Activated CD4-positive, alpha-beta T cell treated with anti-CD3 and anti-CD28 coated beads, Interleukin-10, Interleukin-2, amounts not matched to agents 100 ng/mL and 50 ng/mL, durations not matched to agents 16 hours and 8 hours (primary cell): ENCODE data around the gene TBCB.
"Not testable (repeated sequence)": the region's sequence is repeated elsewhere in the genome, so short reads cannot be mapped to it uniquely, and the experiment has no call there.

ENCODE experiments used
- DNase-seq: peaks from one replicate; pipeline ENCODE4 v3.0.0-alpha.2; 2020

The TBCB gene

DNA sequence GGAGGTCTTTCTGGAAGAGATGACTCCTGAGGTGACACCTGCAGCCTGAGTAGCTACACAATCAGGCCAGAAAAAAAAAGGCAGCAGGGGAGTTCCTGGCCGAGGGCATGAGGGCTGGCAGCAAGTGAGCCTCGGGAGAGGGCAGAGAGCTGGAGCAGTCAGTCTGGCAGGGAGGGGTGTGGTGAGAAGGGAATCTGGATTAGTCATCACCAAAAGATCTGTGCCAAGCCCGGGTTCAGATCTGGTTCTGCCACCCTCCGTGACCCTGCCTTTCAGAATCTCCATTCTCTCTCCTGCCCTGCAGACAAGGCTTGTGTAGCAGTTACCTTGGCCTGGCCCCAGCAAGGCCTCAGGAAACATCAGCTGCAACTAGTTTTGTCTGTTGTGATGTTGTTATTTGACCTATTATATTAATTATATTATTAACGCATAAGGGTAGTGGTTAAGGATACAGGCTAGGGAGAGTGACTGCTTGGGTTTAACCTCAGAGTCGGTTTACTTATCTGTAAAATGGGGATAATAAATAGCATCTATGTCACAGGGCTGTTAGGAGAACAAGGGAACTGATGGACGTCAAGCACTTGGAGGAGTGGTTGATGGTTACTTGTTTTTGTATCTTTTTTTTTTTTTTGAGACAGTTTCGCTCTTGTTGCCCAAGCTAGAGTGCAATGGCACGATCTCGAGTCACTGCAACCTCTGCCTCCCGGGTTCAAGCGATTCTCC is 21.9 kb downstream of the TBCB start:
- peak; percentile 53 for DNase-seq

GRCh38 chr19:36139120-36139472 is 23.8 kb downstream of the TBCB start:
- DNase-seq: no peak

GRCh38 chr19:36139473-36140303 is 24.4 kb downstream of the TBCB start, which contains the start of gene CAPNS1:
Gene CAPNS1, plus strand, starts transcription at chr19:36140066. Its CDS starts 946 bp downstream, at chr19:36141012.
- DNase-seq: peak; percentile 98

DNA sequence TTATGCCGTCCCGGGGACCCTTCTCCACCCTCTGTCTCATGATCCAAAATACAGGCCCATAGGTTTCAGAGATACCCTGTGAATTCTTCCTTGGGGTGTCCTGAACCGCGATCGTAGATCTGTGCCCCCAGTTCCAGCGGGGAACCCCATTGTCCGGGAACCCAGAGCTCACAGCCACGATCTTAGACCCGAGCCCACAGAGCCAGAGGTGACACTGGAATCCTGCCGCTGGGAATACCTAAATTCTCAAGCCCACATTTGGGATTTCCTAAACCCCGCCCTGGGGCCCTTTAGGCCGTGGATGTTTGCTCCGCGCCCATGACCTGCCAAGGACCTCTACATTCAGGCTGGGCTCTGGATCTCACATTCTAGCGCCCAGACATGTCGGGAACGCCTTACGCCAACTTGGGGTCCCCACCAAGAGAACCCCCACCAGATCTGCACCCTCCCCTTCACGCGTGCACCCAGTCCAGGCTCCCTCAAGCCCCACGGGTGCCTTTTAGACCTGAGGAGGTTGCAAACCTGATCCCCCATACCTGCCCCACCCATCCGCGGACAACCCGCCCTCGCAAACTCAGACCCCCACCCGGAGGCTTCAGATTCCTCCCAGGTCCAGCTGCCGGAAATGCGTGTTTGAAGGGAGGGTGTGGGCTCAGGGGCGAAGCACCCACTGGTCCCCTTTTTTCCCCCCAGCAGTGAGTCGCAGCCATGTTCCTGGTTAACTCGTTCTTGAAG is 25.2 kb downstream of the TBCB start:
- DNase-seq: peak; percentile 72

DNA sequence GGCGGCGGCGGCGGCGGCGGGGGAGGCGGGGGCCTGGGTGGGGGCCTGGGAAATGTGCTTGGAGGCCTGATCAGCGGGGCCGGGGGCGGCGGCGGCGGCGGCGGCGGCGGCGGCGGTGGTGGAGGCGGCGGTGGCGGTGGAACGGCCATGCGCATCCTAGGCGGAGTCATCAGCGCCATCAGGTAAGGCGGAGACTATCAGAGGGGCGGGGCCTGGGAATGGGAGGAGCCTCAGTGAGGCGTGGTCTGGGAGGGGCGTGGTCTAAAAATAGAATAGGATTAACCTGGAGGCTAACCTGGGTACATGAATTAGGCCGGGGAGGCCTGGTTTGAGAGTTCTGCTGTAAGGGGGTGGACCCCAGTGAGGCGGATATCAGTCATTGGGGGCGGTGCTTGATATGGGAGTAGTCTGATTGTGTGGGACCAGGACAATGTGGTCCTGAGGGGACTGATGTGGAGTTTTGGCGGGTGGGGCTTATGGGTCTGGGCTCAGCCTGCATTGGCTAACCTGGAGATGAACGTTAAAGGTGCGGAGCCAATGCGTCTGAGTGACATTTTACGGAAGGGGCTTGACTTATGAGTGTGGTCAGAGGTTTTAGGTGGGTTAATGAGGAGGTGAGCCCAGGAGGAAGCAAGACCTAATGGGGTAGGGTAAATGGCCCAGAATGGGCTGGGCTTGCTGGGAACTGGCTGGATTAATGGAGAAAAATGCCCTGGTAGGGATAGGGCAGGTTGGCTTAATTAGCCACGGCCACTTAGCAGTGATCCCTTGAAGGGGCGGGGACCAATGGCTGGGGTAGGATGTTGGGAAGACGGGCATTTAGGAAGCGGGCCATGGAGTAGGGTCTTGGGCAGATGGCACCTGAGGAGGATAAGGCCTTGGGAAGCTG is 26.0 kb downstream of the TBCB start:
- DNase-seq: peak; percentile 94

- no peak for DNase-seq
These were observed 26.8 kb downstream of the TBCB start for GRCh38 chr19:36142046-36142445.

GRCh38 chr19:36142496-36142895 is 27.2 kb downstream of the TBCB start:
- no peak for DNase-seq

DNA sequence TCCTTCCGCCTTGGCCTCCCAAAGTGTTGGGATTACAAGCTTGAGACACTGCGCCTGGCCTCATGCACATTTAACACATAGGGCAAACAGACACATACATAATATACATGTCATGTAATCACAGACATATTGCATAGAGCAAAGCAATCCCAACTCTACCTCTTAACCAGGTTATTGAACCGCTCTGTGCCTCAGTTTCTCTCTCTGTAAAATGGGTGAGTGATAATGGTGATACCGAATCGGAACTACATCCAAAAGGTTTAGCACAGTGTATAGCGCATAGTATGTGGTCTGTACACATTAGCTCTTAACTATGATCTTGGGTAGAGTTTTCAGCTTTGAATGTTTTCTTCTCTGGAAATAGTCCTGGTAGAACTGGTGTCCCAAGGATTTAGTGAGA is 29.4 kb downstream of the TBCB start:
- no peak for DNase-seq

DNA sequence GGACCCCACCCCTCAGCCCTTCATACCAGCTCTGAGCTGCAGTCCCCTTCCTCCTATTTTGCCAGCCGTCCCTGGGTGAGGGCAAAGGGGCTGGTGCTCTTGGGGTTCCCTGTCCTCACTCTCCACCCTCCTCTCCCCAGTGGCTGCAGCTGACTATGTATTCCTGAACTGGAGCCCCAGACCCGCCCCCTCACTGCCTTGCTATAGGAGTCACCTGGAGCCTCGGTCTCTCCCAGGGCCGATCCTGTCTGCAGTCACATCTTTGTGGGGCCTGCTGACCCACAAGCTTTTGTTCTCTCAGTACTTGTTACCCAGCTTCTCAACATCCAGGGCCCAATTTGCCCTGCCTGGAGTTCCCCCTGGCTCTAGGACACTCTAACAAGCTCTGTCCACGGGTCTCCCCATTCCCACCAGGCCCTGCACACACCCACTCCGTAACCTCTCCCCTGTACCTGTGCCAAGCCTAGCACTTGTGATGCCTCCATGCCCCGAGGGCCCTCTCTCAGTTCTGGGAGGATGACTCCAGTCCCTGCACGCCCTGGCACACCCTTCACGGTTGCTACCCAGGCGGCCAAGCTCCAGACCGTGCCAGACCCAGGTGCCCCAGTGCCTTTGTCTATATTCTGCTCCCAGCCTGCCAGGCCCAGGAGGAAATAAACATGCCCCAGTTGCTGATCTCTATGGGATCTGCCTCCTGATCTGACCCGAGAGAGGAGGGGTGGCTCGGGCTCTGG is 34.6 kb downstream of the TBCB start:
- no peak for DNase-seq

DNA sequence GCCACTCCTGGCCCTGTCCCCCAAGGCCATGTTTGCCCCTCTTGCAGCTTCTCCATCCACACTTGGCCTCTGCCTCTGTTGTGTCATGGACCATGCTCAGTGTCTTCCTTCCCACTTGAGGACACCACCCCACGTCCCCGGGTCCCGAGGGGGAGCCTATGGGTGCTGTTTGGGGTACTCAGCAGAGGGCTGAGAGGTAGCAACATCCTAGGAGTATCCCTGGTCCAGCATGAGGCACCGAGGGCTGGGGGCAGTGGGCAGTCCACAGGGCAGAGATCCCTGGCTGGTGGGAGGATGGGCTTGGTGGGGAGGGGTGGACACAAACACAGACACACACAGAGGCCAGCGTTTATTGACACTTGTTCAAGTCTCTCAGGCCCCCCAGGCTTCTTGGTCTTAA is 35.3 kb downstream of the TBCB start:
- no peak for DNase-seq

DNA sequence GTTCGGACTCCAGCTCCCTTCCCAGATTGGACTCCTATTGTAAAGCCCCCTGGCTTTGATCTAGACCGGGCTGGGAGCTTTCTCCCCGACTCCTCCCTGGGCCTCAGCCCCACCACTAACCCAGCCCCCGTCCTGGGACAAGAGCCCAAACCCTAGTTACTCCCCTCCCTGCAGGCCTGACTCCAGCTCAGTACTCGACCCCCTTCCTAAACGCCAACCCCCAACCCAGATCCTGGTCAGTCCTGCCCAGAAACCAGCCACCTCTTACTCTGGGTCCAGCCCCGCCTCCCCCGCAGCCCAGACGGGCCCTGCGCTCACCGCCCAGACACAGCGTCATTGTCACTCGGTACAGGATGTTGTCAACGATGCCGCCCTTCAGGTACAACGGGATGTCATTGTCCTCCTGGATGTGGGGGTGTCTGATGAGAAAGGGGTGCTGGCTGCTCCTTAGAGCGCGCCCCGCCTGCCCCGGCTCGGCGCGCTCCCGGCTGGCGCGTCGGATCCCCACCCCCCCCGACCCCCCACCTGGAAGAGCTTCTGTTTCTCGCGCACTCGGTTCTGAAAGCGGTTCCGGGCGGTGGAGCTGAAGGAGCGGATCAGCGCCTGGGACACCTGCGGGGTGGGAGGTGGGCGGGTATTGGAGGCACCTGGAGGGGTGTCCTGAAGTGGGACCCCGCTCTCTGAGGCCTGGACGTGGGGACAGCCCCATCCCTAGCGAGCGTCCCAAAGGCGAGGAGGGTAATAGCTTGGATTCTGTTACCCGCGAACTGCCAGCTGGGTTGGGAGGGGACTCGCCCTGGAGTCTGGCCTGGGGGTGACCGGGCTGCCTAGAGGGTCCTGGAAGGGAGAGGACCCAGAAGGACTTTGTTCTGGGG is 36.1 kb downstream of the TBCB start:
- no peak for DNase-seq

GRCh38 chr19:36152019-36152351 is 36.7 kb downstream of the TBCB start:
- no peak for DNase-seq

- no peak for DNase-seq
These were observed 37.3 kb downstream of the TBCB start, which contains the start of gene COX7A1 for GRCh38 chr19:36152352-36153091. Gene COX7A1, minus strand, starts transcription at chr19:36152447. Its CDS starts 40 bp downstream, at chr19:36152407.

DNA sequence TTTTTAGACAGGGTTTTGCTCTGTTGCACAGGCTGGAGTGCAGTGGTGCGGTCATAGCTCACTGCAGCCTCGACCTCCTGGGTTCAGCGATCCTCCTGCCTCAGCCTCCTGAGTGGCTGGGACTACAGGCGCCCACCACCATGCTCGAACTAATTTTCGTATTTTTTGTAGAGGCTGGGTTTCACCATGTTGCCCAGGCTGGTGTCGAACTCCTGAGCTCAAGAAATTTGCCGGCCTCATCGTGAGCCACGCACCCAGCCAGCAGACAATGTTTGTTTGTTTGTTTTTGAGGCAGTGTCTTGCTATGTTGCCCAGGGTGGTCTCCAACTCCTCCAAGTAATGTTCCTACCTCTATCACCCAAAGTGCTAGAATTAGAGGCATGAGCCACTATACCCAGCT is 37.9 kb downstream of the TBCB start:
- no peak for DNase-seq

DNA sequence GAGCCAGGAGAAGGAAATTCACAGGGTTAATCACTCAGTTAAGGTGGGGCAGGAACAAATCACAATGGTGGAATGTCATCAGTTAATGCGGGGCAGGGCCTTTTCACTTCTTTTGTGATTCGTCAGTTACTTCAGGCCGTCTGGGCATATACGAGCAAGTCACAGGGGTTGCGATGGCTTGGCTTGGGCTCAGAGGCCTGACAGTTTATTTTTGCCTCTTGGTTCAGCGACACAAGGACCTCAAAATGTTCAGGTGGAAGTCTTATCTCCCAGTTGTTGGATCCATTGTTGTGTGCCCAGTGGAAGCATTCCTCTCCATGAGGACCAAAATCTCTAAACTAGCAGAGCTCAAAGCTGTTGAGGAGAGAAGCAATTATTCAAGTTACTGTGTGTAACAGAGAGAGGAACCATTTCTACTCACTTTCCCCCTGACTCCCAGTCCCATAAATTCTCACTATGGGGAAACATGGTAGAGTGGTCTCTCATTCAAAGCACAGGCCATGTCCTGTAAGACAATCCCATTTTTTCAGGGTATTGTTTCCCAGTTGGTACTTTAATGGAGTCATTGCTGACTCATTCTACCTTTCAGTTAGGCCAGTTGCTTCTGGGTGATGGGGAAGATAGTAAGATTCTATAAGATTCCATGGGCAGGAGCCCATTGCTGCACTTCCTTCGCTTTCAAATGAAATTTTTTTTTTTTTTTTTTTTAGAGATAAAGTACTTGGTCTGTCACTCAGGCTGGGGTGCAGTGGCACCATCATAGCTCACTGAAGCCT is 45.7 kb downstream of the TBCB start:
- no peak for DNase-seq

DNA sequence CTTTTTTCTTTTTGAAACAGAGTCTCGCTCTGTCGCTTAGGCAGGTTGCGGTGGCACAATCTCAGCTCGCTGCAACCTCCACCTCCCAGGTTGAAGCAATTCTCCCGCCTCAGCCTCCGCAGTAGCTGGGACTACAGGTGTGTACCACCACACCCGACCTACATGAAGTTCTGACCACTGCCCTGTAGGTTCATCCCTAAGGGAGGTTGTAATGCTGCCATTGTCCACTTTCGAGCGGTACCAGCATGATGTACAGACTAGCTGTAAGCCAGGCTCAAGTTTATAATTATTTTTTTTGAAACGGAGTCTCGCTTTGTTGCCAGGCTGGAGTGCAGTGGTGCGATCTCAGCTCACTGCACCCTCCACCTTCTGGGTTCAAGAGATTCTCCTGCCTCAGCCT is 48.5 kb downstream of the TBCB start:
- DNase-seq: no peak

DNA sequence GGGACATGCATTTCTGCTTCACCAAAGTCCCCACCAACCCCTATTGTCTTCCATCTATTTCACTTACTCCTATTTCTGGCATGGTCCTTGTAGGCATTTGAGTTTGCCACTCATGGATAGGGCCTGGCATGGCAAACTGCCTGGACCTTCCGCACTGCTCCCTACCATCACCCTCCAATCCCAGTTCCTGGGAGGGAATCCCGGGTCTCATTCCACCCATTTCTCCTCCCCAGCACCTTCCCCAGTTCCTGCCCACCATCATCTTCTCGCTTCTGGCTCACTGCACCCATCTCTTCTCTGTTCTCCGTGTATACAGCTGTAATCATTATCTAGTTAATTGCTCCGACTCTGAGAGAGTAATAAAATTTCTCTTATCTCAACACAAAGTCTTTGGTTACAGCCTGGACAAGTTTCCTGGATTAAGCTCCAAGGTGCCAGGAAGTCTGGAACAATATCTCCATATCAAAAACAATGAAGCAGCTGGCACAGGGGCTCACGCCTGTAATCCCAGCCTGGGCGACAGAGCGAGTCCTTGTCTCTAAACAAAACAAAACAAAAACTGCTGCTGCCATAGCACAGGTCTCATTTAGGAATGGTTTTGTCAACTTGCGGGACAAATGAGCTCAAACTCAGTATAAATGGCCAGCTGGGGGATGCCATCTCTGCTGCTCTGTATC is 54.0 kb downstream of the TBCB start:
- no peak for DNase-seq

DNA sequence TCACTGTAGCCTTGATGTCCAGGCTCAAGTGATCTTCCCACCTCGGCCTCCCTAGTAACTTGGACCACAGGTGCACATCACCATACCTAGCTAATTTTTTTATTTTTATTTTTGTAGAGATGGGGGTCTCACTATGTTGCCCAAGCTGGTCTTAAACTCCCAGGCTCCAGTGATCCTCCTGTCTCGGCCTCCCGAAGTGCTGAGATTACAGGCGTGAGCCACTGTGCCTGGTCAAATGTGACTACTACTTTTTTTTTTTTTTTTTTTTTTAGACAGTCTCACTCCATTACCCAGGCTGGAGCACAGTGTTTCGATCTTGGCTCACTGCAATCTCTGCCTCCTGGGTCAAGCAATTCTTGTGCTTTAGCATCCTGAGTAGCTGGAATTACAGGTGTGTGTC is 57.6 kb downstream of the TBCB start:
- no peak for DNase-seq

- DNase-seq: not testable (repeated sequence)
These were observed 58.6 kb downstream of the TBCB start for GRCh38 chr19:36173846-36174245.
